ENCODE data around the gene PSG7. TPM values are rescaled to one million over a fixed set of nuclear protein-coding genes. Genes with fewer than 3 reads are reported as not detected.
"Not testable (repeated sequence)": the region's sequence is repeated elsewhere in the genome, so short reads cannot be mapped to it uniquely, and the experiment has no call there.

PSG7 gene
- total RNA-seq, 1 experiment from 2014 or later = not detected

DNA sequence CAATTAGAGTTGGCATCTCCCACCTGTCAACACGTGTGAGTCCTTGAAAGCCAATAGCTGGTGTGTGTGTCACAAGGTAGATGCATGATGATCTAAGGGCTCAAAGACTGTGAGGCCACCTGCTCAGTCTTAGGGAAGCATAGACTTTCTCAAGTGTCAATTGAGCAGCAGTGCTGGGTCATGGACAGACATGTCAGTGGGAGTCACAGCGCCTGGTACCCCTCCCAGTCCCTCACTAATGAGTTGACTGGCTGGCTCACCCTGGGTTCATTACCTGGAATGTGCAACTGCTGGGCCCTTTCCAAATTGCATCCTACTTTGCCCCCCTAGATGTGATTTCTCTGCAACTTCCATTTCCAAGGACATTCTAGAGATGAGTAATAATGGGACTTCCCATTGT is 10.2 kb downstream of the PSG7 start:
- Histone ChIP-seq H3K27me3 (ENCODE audit: control insufficient read depth, insufficient read depth, low read length) (no peaks in the 10 kb centered on the region), H3K36me3 (replicated peaks; ENCODE audit: control insufficient read depth, insufficient read depth, low read length) (no peaks in the 10 kb centered on the region), H3K4me3 (ENCODE audit: insufficient read depth, low read depth, low read length) (no peak overlapping the region)
- DNase-seq = no peak

GRCh38 chr19:42923106-42923505 is 13.9 kb downstream of the PSG7 start:
- not testable (repeated sequence) for DNase-seq; H3K36me3 ChIP-seq (replicated peaks; ENCODE audit: control insufficient read depth, insufficient read depth, low read length); H3K4me3 ChIP-seq (ENCODE audit: insufficient read depth, low read depth, low read length); H3K27me3 ChIP-seq (ENCODE audit: control insufficient read depth, insufficient read depth, low read length)

GRCh38 chr19:42920971-42921370 is 16.0 kb downstream of the PSG7 start:
- DNase-seq; H3K27me3 ChIP-seq (ENCODE audit: control insufficient read depth, insufficient read depth, low read length); H3K36me3 ChIP-seq (replicated peaks; ENCODE audit: control insufficient read depth, insufficient read depth, low read length); H3K4me3 ChIP-seq (ENCODE audit: insufficient read depth, low read depth, low read length): not testable (repeated sequence)

- no peaks in the 10 kb centered on the region for H3K27me3 ChIP-seq (ENCODE audit: control insufficient read depth, insufficient read depth, low read length)
- no peak overlapping the region for H3K4me3 ChIP-seq (ENCODE audit: insufficient read depth, low read depth, low read length)
- no peaks in the 10 kb centered on the region for H3K36me3 ChIP-seq (replicated peaks; ENCODE audit: control insufficient read depth, insufficient read depth, low read length)
- no peak for DNase-seq
Observed at GRCh38 chr19:42919757-42920079, 17.3 kb downstream of the PSG7 start.

GRCh38 chr19:42919070-42919756 is 17.8 kb downstream of the PSG7 start:
- H3K36me3 ChIP-seq (replicated peaks; ENCODE audit: control insufficient read depth, insufficient read depth, low read length); H3K27me3 ChIP-seq (ENCODE audit: control insufficient read depth, insufficient read depth, low read length); DNase-seq; H3K4me3 ChIP-seq (ENCODE audit: insufficient read depth, low read depth, low read length): not testable (repeated sequence)

DNA sequence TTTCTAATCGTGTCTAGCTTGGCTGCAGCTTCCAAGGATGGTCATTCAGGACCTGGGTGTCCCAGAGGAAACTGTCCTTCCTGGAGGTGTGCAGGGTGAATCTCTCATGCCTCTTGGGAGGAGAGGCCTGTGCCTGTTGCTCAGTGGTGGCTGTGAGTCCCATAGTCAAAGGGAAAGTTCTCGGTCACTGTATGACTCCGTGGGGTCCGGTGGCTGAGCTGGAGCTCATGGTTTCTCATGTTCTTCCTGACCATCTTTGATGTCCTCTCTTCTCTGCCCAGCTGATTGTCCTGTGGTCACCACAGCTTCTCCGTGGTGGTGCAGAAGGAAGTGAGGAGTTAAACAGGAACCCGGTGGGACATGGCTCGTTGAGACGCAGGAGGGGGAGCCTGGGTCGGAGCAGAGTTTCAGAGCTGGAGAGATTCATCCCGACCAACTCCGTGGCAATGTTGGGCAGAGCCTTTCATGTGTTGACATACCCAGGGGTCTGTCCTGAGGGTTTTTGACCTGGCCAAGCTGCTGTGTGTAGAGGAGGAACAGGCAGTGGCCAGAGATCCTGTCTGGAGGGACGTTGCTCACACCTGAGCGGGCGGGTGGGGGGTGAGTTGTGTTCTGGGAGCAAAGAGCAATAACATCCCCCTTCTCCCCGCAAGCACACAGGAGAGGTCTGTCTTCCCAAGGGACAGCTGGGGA is 18.5 kb downstream of the PSG7 start:
- H3K27me3 ChIP-seq (ENCODE audit: control insufficient read depth, insufficient read depth, low read length); H3K4me3 ChIP-seq (ENCODE audit: insufficient read depth, low read depth, low read length); DNase-seq; H3K36me3 ChIP-seq (replicated peaks; ENCODE audit: control insufficient read depth, insufficient read depth, low read length): not testable (repeated sequence)

DNA sequence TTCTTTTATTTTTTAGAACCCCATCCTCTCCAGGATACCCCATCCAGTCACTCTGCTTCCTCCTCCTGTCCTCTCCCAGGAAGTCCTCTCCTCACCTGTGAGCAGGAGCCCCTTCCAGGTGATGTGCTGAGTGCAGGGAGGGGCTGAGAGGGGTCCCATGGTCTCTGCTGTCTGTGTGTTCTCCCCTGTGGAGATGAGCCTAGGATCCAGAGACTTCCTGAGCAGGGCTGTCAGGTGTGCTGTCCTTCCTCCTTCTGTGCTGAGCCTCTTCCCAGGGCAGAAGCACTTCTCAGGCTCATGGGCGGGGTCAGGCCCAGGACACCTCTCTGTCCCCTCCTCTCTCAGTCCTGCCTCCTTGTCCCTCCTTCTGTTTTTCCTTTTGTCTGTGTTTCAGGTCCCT is 19.4 kb downstream of the PSG7 start, which contains the start of gene PSG6:
PSG6 (minus strand) TSS at position 261 of the 400 bp plus-strand sequence; CDS start at position 159, 102 bp downstream.
- not testable (repeated sequence) for H3K4me3 ChIP-seq (ENCODE audit: insufficient read depth, low read depth, low read length); H3K36me3 ChIP-seq (replicated peaks; ENCODE audit: control insufficient read depth, insufficient read depth, low read length); H3K27me3 ChIP-seq (ENCODE audit: control insufficient read depth, insufficient read depth, low read length); DNase-seq

GRCh38 chr19:42916931-42917330 is 20.1 kb downstream of the PSG7 start:
- not testable (repeated sequence) for DNase-seq; H3K36me3 ChIP-seq (replicated peaks; ENCODE audit: control insufficient read depth, insufficient read depth, low read length); H3K4me3 ChIP-seq (ENCODE audit: insufficient read depth, low read depth, low read length); H3K27me3 ChIP-seq (ENCODE audit: control insufficient read depth, insufficient read depth, low read length)

DNA sequence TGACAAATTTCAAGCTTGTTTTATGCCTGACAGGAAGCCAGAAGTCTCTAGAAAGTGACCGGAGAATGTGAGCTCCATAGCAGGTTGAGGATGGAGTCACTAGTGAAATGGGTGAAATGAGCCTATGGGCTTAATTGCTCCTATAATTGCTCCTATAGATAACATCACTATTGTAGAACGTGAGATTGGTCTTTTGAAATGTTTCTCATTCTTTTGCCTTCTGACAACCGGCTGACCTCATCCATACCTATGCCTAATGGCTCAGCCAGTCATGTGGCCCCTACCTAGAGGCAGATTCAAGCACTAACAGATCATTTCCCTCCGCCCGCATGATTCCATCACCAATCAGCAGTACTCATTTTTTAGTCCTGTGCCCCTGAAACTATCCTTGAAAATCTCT is 23.5 kb downstream of the PSG7 start:
- not testable (repeated sequence) for H3K27me3 ChIP-seq (ENCODE audit: control insufficient read depth, insufficient read depth, low read length); DNase-seq; H3K36me3 ChIP-seq (replicated peaks; ENCODE audit: control insufficient read depth, insufficient read depth, low read length); H3K4me3 ChIP-seq (ENCODE audit: insufficient read depth, low read depth, low read length)

GRCh38 chr19:42912941-42913340 is 24.1 kb downstream of the PSG7 start:
- DNase-seq; H3K4me3 ChIP-seq (ENCODE audit: insufficient read depth, low read depth, low read length); H3K27me3 ChIP-seq (ENCODE audit: control insufficient read depth, insufficient read depth, low read length); H3K36me3 ChIP-seq (replicated peaks; ENCODE audit: control insufficient read depth, insufficient read depth, low read length): not testable (repeated sequence)

- H3K4me3 ChIP-seq (ENCODE audit: insufficient read depth, low read depth, low read length); DNase-seq; H3K36me3 ChIP-seq (replicated peaks; ENCODE audit: control insufficient read depth, insufficient read depth, low read length): not testable (repeated sequence)
Observed at GRCh38 chr19:42911731-42912130, 25.3 kb downstream of the PSG7 start.

DNA sequence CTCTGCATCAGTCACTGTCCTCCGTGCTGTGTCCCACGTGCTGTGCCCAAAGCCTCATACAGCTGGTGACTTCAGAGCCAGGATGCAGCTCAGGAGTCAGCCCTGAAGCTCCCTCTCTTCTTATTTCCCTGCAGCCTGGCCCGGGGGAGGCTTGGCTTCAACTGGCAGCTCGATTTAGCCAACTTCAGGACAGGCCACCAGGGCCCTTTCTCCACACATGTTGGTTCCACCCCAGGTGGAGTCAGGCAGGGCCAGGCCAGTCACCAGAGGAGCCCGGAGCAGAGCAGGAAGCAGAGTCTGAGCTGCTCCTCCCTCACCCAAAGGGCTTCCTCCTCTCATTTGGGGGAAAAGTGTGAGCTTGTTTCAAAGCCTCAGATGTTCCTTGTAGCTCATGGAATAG is 30.8 kb downstream of the PSG7 start:
- not testable (repeated sequence) for H3K27me3 ChIP-seq (ENCODE audit: control insufficient read depth, insufficient read depth, low read length); H3K36me3 ChIP-seq (replicated peaks; ENCODE audit: control insufficient read depth, insufficient read depth, low read length); DNase-seq; H3K4me3 ChIP-seq (ENCODE audit: insufficient read depth, low read depth, low read length)

More at GRCh38 chr19:42911731-42912130, 25.3 kb downstream of the PSG7 start:
- H3K27me3 ChIP-seq (ENCODE audit: control insufficient read depth, insufficient read depth, low read length) = not testable (repeated sequence)

DNA sequence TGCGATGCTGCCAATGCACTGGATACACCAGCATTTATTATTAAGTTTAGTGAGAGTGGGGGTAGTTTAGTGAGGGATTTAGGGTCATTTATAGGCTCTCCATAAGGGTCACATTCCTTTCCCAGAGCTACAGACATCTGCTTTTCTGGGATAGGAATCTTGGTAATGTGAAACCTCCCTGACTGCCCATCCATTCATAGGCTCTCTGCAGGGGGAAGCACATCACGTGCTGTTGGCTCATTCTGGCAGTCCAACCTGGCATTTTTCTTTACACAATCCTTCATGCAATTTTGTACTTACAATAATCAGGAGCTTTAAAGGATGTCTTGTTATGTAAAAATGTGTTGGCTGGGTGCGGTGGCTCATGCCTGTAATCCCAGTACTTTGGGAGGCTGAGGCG is 36.4 kb downstream of the PSG7 start:
- H3K27me3 ChIP-seq (ENCODE audit: control insufficient read depth, insufficient read depth, low read length); H3K4me3 ChIP-seq (ENCODE audit: insufficient read depth, low read depth, low read length); DNase-seq; H3K36me3 ChIP-seq (replicated peaks; ENCODE audit: control insufficient read depth, insufficient read depth, low read length): not testable (repeated sequence)

DNA sequence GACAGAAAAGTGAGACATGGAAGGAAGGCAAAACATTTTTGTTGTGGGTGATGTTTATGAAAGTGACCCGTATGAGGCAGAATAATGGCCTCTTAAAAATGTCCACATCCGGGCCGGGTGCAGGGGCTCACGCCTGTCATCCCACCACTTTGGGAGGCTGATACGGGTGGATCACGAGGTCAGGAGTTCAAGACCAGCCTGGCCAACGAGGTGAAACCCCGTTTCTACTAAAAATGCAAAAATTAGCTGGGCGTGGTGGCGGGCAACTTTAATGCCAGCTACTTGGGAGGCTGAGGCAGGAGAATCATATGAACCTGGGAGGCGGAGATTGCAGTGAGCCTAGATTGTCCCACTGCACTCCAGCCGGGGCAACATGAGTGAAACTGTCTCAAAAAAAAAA is 37.3 kb downstream of the PSG7 start:
- H3K4me3 ChIP-seq (ENCODE audit: insufficient read depth, low read depth, low read length); H3K36me3 ChIP-seq (replicated peaks; ENCODE audit: control insufficient read depth, insufficient read depth, low read length); H3K27me3 ChIP-seq (ENCODE audit: control insufficient read depth, insufficient read depth, low read length); DNase-seq: not testable (repeated sequence)

DNA sequence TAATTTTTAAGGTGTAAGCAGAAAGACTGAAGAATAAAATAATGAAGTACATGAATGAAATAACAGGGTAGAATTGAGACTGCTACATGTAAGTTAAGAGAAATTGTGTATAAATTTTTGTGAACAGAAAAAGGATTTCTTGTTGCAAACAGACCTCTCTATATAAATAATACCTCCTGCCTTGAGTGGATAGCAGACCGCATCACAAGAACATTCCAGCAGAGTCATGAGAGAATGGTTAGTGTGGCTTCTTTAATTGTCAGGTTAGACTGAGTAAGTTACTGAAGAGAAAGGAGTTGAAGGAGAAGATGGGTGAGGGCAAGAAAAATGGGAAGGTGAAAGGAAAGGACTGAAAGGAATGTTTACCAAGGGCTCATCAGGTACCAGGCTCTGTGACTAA is 37.9 kb downstream of the PSG7 start:
- H3K4me3 ChIP-seq (ENCODE audit: insufficient read depth, low read depth, low read length); H3K27me3 ChIP-seq (ENCODE audit: control insufficient read depth, insufficient read depth, low read length); H3K36me3 ChIP-seq (replicated peaks; ENCODE audit: control insufficient read depth, insufficient read depth, low read length); DNase-seq: not testable (repeated sequence)
